Muscle of back (tissue), 13 donors: ENCODE results near the gene MAP4K1. TPM values are rescaled to one million over a fixed set of nuclear protein-coding genes. Genes with fewer than 3 reads are reported as not detected.

Experiments used
- DNase-seq, 3 donors: peaks; one replicate each; pipeline versions ENCODE4 v3.0.0 to v3.0.0-alpha.2; 2013
- long read RNA-seq, 9 donors: transcript quantifications; one replicate each; lab custom pipeline, GENCODE V29; 2026
- polyA plus RNA-seq, 10 donors: library from polyadenylated mRNA; unstranded; fragments of 120-200 nt; gene quantifications; one replicate each; pipeline ENCODE4 v1.2.1, GENCODE V29; 2013; ENCODE audit not compliant: insufficient read length in 10 of 10

The MAP4K1 gene
- 10 to 100 TPM in 4 of 10 donors, 1 to 10 TPM in 6; 2.7 to 19.2 (median 9.1) TPM for polyA plus RNA-seq
- long read RNA-seq, donor 1: 0 reads
- long read RNA-seq, donor 2, partial matches to known transcripts: 173 of 421 reads
- long read RNA-seq, donor 2, other reads (novel, unspliced or antisense): 248 of 421 reads
- long read RNA-seq, donor 3: 0 reads
- long read RNA-seq, donor 4: 0 reads
- long read RNA-seq, donor 5: 0 reads
- long read RNA-seq, donor 6, partial matches to known transcripts: 0 of 1 reads
- long read RNA-seq, donor 6, other reads (novel, unspliced or antisense): 0 of 1 reads
- long read RNA-seq, donor 7, partial matches to known transcripts: 11 of 11 reads
- long read RNA-seq, donor 7, other reads (novel, unspliced or antisense): 0 of 11 reads
- long read RNA-seq, donor 8: 0 reads
- long read RNA-seq, donor 9: 0 reads

DNA sequence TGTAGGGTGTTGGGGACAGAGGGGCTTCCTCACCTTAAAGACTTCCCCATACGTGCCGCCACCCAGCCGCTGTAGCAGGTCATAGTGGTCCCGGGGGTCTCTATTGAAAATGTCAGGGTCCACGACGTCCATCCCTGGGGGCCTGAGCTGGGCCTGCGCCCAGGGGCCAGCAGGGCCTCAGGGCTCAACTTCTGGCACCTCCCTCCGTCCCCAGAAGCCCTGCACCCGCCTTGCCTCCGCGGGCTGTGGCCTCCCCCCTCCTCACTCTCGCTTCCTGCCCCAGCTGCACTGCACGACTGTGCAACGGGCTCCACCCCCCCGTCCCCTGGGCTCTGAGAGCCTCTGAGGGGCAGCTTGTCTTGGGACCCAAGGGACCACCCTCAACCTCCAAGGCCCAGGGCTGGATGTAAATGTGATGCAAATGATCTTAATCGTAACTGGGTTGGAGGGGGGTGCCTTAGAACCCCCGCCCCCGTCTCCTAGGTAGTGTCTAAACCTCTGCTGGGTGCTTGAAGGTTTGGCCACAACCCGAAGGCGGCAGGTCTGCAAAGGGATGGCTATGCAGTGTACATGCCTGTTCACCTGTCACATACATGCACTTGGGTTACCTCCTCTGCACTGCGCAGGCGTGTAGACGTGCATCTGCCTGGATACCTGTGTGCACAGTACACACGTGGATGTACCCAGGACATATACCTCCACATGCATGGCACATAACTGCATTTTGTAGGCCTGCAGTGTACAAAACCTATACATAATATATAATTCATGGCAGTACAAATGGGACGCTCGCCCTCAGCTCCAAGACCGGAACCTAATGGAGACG, at the start of gene MAP4K1:
Gene MAP4K1, minus strand, starts transcription at position 190 of the 826 bp plus-strand sequence. Its CDS starts 58 bp downstream, at position 132.
- peak in 1 of 3 donors; percentile 40 for DNase-seq

DNA sequence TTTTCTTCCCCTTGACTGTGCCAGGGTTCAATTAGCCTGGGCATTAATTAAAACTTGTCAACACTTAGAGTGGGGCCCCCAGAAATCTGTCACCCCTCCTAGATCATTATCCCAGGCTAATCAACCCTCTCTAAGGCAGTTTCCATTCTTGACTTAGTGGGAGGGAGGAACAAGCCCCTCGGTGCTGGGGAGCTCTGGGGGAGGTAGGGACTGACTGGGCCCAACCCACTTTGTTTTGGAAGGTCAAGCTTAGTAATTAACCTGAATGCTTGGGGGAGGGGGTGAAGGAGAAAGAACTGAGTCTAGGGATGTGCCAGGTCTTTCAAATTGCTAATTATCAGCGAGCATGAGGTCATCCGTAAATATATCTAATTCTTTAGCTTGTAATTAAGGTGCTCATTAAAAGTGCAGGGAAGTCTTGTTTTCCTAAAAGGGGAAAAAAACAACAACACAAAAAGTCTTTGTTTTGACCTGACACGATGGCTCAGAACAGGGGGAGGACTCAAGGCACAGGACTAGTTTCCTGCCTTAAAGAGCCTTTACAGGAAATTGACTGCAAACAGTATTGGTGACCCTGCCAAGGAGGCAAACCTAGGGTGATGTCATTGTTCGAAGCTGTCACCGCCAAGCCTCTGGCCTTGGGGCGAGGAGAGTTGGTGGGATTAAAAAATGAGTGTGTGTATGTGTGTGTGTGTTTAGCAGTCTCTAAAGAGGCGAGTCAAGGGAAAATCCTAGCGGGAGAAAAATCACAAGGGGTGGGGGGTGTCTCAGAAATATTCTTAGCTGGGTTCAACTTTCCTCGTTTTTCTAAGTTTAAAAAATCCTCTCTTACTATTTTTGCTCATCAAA, 49.1 kb upstream of the MAP4K1 start:
- DNase-seq: peak; percentile 69 to 87 (median 85)

DNA sequence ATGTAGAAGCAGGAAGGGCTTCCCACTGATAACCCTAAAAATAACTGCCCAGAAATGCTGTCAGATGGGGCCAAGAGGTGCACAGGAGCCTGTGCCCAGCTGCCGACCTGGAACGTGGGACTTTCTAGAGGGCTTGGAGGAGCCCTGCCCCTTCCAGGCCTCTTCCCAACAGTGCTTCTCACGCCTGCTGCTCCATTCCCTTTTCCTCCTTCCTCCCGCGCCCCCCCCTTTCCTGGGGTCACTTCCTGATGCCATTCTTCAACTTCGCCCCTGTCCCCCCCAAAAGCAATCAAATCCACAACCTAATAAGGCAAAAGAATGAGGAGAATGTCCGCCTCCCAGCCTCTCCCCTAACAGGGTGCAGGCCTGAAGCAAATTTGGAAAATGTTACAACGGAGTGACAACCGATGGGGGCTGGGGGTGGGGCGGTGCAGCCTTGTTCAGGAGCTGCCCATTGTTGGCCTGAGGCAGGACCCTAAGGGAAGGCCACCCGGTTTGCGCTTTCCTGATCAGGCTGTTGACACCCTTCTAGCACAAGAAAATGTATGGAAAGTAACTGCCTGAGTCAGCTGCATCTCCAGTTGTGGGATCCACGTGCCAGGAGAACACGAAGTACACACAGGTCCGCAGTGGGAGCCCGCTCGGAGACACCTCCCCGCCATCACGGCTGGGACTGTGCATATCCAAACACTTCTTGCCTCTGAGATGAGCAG, 48.4 kb upstream of the MAP4K1 start:
- DNase-seq: peak in 2 of 3 donors; percentile 72 to 86

DNA sequence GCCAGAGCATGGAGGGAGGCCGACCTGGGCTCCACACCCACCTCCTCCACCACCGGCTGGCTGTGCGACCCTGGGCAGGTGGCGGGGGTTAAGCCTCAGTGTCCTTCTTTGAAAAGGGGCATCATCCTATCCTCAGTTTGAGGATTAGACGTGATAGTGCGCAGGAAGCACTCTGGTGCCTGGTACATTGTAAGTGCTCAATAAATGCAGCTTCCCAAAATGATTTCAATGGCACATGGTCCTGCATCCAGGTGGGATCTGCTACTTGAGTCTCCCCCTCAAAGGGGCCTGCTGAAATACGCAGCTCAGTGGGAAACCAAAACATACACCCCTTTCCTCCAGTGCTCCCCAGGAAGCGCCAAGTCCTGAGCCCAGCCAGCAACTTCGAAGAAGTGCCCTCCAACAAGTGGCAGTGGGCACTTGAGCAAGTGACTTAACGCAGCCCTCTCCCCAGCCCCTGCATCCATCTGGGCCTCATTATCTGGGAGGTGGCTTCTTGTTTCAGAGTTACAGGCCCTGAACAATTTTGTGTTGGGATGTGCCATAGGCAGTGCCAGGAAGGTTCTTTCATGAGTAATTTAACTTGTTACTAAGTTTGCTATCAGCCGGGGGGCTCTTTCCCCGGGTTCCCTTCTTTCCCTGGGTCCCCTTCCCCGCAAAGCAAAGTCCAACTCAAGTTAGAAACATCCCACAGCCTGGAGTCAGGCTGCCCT, 47.6 kb upstream of the MAP4K1 start:
- DNase-seq: no peak

DNA sequence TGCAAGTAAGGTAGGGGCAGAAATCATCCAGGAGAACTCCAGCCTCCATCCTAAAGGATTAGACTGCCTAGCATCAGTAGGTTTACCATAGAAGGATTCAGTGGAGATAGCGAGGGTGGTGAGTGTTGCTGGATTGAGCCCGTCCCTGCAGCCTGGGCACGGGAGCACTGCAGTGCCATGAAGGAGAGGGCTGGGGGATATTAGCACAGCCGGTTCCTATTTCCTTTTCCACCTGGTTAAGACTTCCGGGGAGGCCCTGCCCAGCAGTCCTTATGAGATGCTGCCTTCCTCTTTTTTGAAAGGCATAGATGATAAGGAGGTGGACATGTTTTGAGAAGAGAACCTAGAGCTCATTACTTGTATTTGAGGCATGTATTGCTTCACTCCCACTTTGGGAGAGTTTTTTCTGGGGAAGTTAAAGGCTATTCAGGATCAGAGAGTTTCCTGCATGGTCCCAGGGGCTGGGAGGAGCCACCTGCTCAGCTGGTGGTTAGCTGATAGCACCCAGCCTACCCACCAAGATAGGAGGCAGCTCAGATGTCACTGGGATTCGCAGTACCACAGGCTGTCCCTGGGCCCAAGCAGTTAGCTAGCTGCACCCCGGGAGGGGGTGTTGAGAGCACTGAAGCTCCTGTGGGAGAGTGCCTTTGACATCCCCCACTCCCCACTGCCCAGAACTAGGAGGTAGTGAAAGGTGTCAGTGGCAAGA, 46.9 kb upstream of the MAP4K1 start:
- no peak for DNase-seq

DNA sequence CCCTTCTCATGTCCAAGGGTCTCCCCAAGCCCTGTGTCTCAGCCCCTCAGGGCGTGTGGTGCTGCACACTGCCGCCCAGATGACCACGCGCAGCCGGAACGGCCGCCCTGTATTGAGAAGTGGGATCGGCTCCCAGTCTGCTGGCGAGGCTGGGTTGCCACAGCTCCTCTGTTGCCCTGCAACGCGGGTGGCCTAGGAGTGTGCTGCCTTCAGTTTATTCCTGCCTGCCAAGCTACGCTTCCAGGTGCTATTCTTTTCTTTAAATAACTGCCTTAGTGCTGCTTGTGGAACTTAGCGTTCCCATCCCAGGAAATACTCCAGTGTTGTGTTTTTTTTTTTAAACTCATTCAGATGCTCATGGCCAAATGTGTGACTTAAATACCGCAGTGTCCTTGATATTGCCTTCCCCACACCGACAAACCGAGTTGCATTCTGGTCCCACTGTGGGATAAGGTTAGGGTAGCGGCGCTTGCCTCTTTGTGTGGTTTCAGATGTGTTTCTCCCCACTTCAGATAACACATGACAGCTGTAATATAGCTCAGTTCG, 46.3 kb upstream of the MAP4K1 start:
- no peak for DNase-seq

DNA sequence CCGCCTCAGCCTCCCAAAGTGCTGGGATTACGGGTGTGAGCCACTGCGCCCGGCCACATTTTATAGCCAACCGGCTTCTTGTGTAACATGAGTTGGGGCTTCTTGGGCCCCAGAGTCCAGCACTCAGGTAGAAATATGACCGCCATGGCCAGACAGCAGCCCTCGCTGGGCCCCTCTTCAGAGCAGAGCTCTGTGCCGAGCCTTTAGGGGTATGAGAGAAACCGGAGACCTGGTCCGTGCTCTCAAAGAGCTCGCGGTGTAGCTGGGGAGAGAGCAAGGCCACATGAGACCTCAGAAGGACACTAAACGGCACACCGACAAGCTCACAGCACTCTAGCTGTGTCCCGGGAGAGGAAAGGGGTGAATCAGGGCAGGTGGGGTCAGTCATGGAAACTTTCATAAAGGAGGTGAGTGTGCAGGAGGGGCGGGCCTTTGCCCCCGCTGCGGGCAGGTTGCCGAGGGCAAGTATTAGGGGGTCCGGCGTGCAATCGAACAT, 45.5 kb upstream of the MAP4K1 start:
- DNase-seq: no peak

DNA sequence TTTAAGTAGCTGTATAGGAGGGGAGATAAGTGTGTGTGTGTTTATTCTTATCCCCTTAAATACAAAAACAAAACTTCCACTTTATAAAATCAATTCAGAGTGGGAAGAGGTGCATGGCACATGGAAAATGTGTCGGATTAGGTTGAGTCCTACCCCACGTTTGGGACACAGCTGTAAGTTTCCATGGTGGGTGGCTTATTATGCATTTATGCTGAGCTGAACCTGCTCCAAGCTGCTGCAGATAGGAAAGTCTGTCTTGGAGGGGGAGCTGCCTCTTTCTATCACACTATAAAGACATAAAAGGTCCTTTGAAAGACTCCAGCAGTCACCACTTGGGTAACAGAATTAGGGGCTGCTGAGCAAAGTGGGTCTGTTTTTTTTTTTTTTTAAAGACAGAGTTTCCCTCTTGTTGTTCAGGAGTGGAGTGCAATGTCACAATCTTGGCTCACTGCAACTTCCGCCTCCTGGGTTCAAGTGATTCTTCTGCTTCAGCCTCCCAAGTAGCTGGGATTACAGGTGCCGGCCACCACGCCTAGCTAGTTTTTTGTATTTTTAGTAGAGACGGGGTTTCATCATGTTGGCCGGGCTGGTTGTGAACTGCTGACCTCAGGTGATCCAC, 44.9 kb upstream of the MAP4K1 start:
- no peak for DNase-seq

DNA sequence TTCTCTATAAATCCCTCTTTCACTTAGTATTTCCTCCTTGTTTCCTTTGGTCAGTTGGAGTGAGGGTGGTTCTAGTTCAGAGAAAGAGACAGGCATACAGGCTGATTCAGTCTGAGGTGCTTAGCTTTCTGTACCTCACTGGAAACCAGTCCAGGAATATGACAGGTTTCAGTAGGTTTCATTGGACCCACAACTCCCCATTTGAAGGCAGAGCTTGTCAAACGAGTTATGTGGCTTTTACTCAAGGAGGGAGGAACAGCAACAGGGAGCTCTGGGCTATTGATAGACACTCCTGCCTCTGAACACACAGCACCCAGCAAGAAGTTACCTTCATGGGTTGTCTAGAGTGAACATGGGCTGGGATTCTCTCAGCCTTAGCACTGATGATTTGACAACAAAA, 44.2 kb upstream of the MAP4K1 start:
- DNase-seq: no peak

DNA sequence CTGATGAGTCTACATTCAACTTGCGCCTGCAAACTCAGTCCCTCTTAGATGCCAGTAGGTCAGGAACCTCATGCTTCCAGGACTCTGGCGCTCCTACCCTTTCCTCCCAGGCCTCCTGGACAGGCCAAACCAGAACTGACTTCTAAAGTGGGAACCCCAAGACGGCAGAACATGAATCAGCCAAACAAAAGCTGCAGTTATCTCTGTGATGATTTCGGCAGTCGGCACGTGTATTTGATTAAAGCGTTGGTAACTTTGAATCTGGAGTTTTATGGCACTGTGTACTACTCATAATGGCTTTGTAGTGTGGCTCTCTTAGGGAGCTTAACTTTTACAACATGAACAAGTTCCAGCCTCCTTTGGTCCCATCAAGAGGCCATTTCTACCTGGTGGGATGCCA, 43.4 kb upstream of the MAP4K1 start:
- no peak for DNase-seq

DNA sequence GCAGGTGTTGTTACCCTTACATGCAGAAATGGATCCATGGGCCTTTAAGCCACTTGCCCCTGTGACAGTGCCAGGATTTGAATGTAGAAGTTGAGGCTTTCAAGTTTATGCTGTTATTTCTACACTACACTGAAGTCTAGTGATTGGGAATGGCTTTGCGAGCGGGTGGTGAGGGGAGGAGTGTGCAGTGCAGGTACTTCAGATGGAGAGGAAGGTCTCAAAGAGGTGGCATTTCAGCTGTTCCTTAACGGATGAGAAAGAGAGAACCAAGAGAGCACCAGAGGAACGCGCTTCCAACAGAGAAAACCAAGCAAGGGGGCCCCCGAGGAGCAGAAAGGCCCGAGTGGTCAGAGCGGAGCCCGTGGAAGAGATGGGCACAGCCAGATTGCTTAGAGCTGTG, 43.0 kb upstream of the MAP4K1 start:
- no peak for DNase-seq

DNA sequence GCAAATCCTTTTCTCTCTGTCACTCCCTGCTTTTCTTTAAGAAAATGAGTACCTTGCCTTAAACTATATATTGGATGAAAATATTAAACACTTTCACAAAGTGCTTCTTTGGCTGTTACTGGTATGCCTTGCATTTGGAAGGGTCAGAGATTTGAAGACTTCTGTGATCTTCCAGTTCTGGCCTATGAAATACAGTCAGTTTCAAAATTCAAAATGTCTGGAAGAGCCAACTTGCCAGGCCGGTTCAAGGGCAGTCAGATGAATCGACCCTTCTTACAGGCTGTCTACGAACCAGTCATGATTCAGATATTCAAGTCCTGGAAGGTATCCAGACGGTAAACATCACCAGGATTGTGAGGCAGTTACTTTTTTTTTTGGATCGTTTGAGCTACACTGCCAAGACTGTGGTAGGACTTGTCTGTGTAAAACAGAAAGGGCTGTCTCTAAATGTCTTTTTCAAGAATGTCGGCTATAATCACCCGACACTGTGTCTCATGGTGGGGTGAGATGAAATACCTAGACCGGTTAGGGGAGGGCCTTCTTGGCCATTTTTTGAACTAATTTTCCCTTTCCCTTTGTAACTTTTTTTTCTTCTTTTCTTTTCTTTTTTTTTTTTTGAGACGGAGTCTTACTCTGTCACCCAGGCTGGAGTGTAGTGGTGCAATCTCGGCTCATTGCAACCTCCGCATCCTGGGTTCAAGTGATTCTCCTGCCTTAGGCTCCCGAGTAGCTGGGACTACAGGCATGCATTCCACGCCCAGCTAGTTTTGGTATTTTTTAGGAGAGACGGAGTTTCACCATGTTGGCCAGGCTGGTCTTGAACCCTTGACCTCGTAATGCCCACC, 40.9 kb upstream of the MAP4K1 start:
- DNase-seq: peak; percentile 74 to 99 (median 81)

DNA sequence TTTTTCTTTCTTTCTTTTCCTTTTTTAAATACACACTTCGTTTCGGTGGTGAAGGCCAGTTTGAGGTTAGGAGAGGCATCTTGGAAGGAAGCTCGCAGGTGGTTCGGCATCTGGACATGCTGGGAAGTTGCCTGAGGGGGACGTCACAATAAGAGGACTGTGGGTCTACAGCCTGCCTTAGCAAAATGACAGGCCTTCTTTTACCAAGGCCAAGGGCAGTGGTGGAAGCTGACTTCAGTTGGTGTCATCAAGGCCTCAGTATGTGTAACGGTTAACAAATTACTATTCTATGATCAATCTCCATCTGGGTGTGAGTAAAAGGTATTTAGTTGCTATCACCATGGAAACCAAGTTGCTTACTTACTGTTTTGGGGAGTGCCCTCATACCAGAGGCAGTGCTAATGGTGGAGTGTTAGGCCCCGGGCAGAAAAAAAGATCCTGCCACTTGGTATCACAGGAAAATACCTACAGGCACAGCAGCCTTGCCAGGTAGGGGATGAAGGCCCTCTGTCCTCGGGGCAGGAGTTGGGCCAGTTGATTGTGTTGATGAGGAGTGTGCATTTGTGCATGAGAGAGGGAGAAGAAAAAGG, 40.0 kb upstream of the MAP4K1 start:
- peak in 1 of 3 donors; percentile 76 for DNase-seq

DNA sequence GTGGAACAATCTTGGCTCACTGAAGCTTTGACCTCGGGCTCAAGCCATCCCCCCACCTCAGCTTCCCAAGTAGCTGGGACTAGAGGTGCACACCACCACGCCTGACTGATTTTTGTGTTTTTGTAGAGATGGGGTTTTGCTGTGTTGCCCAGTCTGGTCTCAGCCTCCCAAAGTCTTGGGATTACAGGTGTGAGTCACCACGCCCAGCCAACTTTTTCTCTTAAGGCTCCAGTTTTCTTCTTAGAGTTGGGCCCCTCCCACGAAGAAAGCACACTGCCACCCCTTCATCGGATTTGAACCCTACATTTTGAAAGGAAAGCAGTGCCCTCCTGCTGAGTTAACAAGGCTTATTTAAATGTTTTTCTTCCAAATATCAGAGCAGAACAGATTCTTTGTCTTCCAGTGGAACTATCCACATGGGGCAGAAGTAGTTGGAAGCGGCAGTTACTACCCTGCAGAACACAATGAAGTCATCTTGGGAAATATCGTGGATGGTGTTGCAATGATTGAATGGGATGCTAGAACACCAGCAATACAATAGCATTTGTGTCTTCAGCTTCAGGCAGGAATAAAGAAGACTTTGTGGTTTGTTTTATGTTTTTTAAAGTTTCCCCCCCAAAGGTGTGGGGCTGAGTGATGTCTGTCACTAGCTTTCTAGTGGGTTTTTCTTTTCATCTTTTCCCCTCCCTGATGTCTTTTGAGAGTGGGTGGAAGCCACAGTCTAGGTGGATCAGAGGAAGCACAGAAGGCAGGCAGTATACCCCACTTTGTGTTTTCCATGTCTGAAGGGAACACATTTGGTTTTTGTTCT, 38.6 kb upstream of the MAP4K1 start:
- DNase-seq: no peak

DNA sequence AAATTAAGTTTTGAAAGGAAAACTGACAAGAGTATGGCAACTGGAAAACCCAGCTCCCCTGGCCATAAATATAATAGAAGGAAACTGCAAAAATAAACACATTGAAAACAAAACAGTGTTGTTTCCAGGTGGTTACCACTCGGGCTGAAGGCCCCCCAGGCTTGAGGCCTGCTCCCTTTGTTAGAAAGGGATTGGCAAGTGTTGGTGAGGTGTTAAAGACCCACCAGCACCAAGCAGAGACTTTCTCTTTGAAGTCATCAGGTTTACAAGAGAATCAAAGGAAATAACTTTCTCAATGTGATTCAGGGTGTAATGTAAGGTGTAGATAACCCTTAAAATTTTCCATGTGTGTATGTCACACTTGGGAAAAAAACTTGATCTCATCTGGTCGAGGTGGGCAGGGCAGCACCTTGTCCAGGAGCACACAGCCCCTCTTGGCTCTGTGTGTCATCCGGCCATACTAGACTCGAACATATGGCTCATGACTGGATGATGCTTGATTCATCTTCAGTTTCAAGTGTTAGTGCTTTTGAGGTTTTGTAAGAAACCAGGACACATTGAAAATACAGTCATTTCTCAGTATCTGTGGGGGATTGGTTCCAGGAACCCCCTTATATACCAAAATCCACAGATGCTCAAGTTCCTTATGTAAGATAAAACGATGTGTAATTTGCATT, 37.5 kb upstream of the MAP4K1 start:
- DNase-seq: no peak

DNA sequence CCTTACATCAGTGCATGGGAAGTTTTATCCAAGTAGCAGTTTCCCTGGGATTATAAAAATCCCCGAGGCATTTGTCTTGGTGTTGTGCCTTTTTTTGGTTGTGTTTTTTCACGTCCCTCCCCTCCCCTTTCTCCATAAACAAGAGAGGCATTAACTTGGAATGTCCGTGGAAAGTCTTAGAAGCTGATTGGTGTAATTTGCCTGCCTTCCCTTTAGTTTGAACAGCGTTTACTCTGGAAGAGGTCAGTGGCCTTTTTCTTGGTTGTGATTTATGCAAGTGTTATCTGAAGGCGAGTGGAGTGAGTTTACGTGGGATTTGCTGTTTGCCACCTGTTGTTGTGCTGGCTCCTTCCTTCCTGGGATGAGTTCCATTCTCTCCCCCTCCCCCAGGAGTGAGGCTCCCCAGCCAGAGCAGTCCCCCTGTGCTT, 36.9 kb upstream of the MAP4K1 start:
- no peak for DNase-seq
